SH-SY5Y (cell line): ENCODE data around the gene CBFA2T3.

Experiments used
- GATA2 ChIP-seq: IDR thresholded peaks from 2 replicates; pipeline ENCODE4 v1.6.1; 2011; ENCODE audit warnings: mild to moderate bottlenecking, low read depth, low read length
- GATA3 ChIP-seq: IDR thresholded peaks from 2 replicates; pipeline ENCODE4 v1.6.1; 2011; ENCODE audit warnings: low read depth, mild to moderate bottlenecking, low read length, moderate library complexity

GRCh38 chr16:88864521-88864920, 112.5 kb downstream of the CBFA2T3 start:
- TF ChIP-seq GATA3 (no peak), GATA2 (no peak)
